Measurements from ENCODE around the gene SIGLEC11. TPM values are rescaled to one million over a fixed set of nuclear protein-coding genes. Genes with fewer than 3 reads are reported as not detected.

The SIGLEC11 gene
- total and polyA plus RNA-seq, 2 of the 13 experiments (the other 11 are each of a cell fraction or from before 2014, with no cell fraction given): not detected

GRCh38 chr19:49929611-49930482 is 31.1 kb downstream of the SIGLEC11 start (continued):
- TF ChIP-seq HIC2 (CRISPR knock-in tag; IDR thresholded peaks at IDR 0.05; ENCODE audit: low read depth) (peak; percentile 23; the same call in 1 of the 2 replicates), ZNF841 (CRISPR knock-in tag; IDR thresholded peaks at IDR 0.05; ENCODE audit: borderline replicate concordance) (no peak), ZNF326 (CRISPR knock-in tag; IDR thresholded peaks at IDR 0.05; ENCODE audit: borderline replicate concordance) (no peak), ISX (CRISPR knock-in tag; conservative IDR thresholded peaks at IDR 0.05) (no peak), SALL2 (CRISPR knock-in tag; IDR thresholded peaks at IDR 0.05) (peak; percentile 82; the same call in 1 of the 2 replicates), TEAD2 (CRISPR knock-in tag; IDR thresholded peaks at IDR 0.05) (0 out of 2 replicates have a peak, but pooled peaks have one; percentile 35), FUBP1 (CRISPR knock-in tag; IDR thresholded peaks at IDR 0.05; ENCODE audit: borderline replicate concordance) (no peak), HOXA9 (CRISPR knock-in tag; IDR thresholded peaks at IDR 0.05; ENCODE audit: borderline replicate concordance) (no peak; the same call in 1 of the 2 replicates), SRSF4 (IDR thresholded peaks at IDR 0.05; ENCODE audit: low read depth, low read length, poor library complexity, severe bottlenecking) (no peak), ATAD3A (CRISPR knock-in tag; IDR thresholded peaks at IDR 0.05) (no peak; the same call in 1 of the 2 replicates), ASH2L (IDR thresholded peaks at IDR 0.05; ENCODE audit: insufficient read length, low read depth, low read length) (peak; percentile 74), SMYD3 (CRISPR knock-in tag; IDR thresholded peaks at IDR 0.05) (no peak; the same call in 1 of the 2 replicates), ZNF350 (CRISPR knock-in tag; IDR thresholded peaks at IDR 0.05; ENCODE audit: borderline replicate concordance, low read depth) (peak; percentile 35; the same call in 1 of the 2 replicates), HOXA7 (CRISPR knock-in tag; IDR thresholded peaks at IDR 0.05) (no peak)
- TF ChIP-seq, protein P1, sequence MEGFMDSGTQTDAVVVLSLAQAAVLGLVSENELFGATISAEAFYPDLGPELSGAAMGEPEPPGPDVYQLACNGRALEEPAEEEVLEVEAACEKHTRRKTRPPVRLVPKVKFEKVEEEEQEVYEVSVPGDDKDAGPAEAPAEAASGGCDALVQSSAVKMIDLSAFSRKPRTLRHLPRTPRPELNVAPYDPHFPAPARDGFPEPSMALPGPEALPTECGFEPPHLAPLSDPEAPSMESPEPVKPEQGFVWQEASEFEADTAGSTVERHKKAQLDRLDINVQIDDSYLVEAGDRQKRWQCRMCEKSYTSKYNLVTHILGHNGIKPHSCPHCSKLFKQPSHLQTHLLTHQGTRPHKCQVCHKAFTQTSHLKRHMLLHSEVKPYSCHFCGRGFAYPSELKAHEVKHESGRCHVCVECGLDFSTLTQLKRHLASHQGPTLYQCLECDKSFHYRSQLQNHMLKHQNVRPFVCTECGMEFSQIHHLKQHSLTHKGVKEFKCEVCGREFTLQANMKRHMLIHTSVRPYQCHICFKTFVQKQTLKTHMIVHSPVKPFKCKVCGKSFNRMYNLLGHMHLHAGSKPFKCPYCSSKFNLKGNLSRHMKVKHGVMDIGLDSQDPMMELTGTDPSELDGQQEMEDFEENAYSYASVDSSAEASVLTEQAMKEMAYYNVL (CRISPR knock-in tag; IDR thresholded peaks at IDR 0.05; ENCODE audit: borderline replicate concordance): peak; percentile 66; the same call in 1 of the 2 replicates
- TF ChIP-seq, protein P2, sequence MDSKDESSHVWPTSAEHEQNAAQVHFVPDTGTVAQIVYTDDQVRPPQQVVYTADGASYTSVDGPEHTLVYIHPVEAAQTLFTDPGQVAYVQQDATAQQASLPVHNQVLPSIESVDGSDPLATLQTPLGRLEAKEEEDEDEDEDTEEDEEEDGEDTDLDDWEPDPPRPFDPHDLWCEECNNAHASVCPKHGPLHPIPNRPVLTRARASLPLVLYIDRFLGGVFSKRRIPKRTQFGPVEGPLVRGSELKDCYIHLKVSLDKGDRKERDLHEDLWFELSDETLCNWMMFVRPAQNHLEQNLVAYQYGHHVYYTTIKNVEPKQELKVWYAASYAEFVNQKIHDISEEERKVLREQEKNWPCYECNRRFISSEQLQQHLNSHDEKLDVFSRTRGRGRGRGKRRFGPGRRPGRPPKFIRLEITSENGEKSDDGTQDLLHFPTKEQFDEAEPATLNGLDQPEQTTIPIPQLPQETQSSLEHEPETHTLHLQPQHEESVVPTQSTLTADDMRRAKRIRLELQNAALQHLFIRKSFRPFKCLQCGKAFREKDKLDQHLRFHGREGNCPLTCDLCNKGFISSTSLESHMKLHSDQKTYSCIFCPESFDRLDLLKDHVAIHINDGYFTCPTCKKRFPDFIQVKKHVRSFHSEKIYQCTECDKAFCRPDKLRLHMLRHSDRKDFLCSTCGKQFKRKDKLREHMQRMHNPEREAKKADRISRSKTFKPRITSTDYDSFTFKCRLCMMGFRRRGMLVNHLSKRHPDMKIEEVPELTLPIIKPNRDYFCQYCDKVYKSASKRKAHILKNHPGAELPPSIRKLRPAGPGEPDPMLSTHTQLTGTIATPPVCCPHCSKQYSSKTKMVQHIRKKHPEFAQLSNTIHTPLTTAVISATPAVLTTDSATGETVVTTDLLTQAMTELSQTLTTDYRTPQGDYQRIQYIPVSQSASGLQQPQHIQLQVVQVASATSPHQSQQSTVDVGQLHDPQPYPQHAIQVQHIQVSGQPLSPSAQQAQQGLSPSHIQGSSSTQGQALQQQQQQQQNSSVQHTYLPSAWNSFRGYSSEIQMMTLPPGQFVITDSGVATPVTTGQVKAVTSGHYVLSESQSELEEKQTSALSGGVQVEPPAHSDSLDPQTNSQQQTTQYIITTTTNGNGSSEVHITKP (CRISPR knock-in tag; IDR thresholded peaks at IDR 0.05; ENCODE audit: low read depth): peak; percentile 62
